Activated CD4-positive, alpha-beta memory T cell treated with anti-CD3 and anti-CD28 coated beads for 36 hours (primary cell): ENCODE results near the gene TGM1. TPM values are rescaled to one million over a fixed set of nuclear protein-coding genes. Genes with fewer than 3 reads are reported as not detected.
"Not testable (repeated sequence)": the region's sequence is repeated elsewhere in the genome, so short reads cannot be mapped to it uniquely, and the experiment has no call there.

Experiments used
- CTCF ChIA-PET: fragments of 350-600 bp; sonication (Branson Sonifier 250); formaldehyde crosslinking; loops from one replicate; lab custom pipeline; 2021; ENCODE audit warnings: antibody characterized with exemption, inconsistent platforms; lab: Charles Lee
- POLR2A ChIA-PET: fragments of 350-600 bp; sonication (Branson Sonifier 250); formaldehyde crosslinking; loops from one replicate; lab custom pipeline; 2021; ENCODE audit warnings: antibody characterized with exemption; lab: Charles Lee
- DNase-seq: peaks from one replicate; pipeline ENCODE4 v3.0.0-alpha.2; 2020
- H3K27ac Mint-ChIP-seq: one replicate; pipeline ENCODE4 v1.8.0; 2021; ENCODE audit warnings: mixed read lengths
- H3K27me3 Mint-ChIP-seq: one replicate; pipeline ENCODE4 v1.8.0; 2021; ENCODE audit warnings: mixed read lengths
- H3K36me3 Mint-ChIP-seq: one replicate; pipeline ENCODE4 v1.8.0; 2021; ENCODE audit warnings: mixed read lengths
- H3K4me1 Mint-ChIP-seq: one replicate; pipeline ENCODE4 v1.8.0; 2021; ENCODE audit warnings: low read depth, mixed read lengths
- H3K4me3 Mint-ChIP-seq: one replicate; pipeline ENCODE4 v1.8.0; 2021; ENCODE audit warnings: mild to moderate bottlenecking, mixed read lengths
- H3K9me3 Mint-ChIP-seq: one replicate; pipeline ENCODE4 v1.8.0; 2021; ENCODE audit warnings: mixed read lengths
- intact Hi-C: fragments of 100-400 bp; cut with micrococcal nuclease; formaldehyde crosslinking; loops from one replicate; pipeline ENCODE4 v1.15.1; 2023
- total RNA-seq, 2 experiments: library from RNA; stranded (reverse); gene quantifications; one replicate each; pipeline ENCODE4 v1.2.3, GENCODE V29; 2021

TGM1 gene
- total RNA-seq, 2 experiments from 2014 or later = 3.7 to 4.5 TPM

- H3K4me1 Mint-ChIP-seq = peaks cover 28% of the 10 kb centered on the region
- CTCF ChIA-PET = interaction anchor here (0.7 to 2.7 kb wide), 5 partner anchors 9 to 56 kb away, joined by 3 to 18 read pairs (median 16); partner anchors contain the start of genes CIDEB, RABGGTA and TINF2
- intact Hi-C loops = no loop called here
- no peak overlapping the region for H3K27ac Mint-ChIP-seq
- no peaks in the 10 kb centered on the region for H3K27me3 Mint-ChIP-seq
- no peaks in the 10 kb centered on the region for H3K9me3 Mint-ChIP-seq
- no peak overlapping the region for H3K4me3 Mint-ChIP-seq
- H3K36me3 Mint-ChIP-seq = no peaks in the 10 kb centered on the region
- POLR2A ChIA-PET = interaction anchor here (1.2 to 2.9 kb wide), 2 partner anchors 8 to 19 kb away, joined by 3 to 8 read pairs; partner anchors contain the start of gene RABGGTA
- DNase-seq = no peak
These were observed 11.1 kb downstream of the TGM1 start for GRCh38 chr14:24251880-24252288.

GRCh38 chr14:24250354-24250753 is 12.6 kb downstream of the TGM1 start:
- Mint-ChIP-seq H3K36me3 (no peaks in the 10 kb centered on the region), H3K27me3 (no peaks in the 10 kb centered on the region), H3K27ac (no peak overlapping the region), H3K4me1 (peaks cover 32% of the 10 kb centered on the region), H3K4me3 (no peak overlapping the region), H3K9me3 (no peaks in the 10 kb centered on the region)
- DNase-seq = no peak
- ChIA-PET CTCF (interaction anchor here (1.0 to 2.7 kb wide), 6 partner anchors 8 to 181 kb away, joined by 3 to 18 read pairs (median 10); partner anchors contain the start of genes CIDEB, RABGGTA and TINF2), POLR2A (interaction anchor here (0.9 to 2.9 kb wide), 3 partner anchors 20 to 50 kb away, joined by 3 to 8 read pairs (median 3); partner anchors contain the start of genes NOP9 and RABGGTA)
- intact Hi-C loops = no loop called here

GRCh38 chr14:24249230-24250021 is 13.6 kb downstream of the TGM1 start:
- H3K27me3 Mint-ChIP-seq = no peaks in the 10 kb centered on the region
- H3K36me3 Mint-ChIP-seq = no peaks in the 10 kb centered on the region
- peaks cover 36% of the 10 kb centered on the region for H3K4me1 Mint-ChIP-seq
- intact Hi-C loops = no loop called here
- H3K27ac Mint-ChIP-seq = no peak overlapping the region
- POLR2A ChIA-PET = interaction anchor here (0.6 to 1.4 kb wide), 2 partner anchors 21 to 61 kb away, joined by 3 to 4 read pairs; partner anchors contain the start of gene LTB4R
- H3K9me3 Mint-ChIP-seq = no peaks in the 10 kb centered on the region
- no peak overlapping the region for H3K4me3 Mint-ChIP-seq
- no peak for DNase-seq
- CTCF ChIA-PET = interaction anchor here (0.6 to 9.2 kb wide), 5 partner anchors 36 to 183 kb away, joined by 3 to 197 read pairs (median 25); partner anchors contain the start of genes CHMP4A, CIDEB, DHRS1 and LTB4R

DNA sequence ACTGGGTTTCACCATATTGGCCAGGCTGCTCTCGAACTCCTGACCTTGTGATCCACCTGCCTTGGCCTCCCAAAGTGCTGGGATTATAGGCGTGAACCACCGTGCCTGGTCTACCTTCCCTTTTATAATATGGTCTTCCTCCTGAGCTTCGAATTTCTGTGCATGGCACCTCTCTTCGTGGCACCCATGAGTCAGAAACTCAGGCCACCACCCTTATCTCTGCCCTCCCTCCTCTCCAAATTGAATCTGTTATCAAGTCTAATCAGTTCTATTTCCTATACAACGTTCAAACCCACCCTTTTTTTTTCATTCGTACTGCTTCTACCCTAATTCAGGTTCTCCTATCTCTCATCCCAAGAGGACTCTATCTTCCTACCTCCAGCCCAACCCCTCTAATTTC is 15.6 kb downstream of the TGM1 start:
- Mint-ChIP-seq H3K27ac (peak overlapping the region; percentile 67), H3K36me3 (no peaks in the 10 kb centered on the region), H3K9me3 (no peaks in the 10 kb centered on the region), H3K4me1 (peaks cover 46% of the 10 kb centered on the region), H3K4me3 (peak overlapping the region; percentile 1), H3K27me3 (no peaks in the 10 kb centered on the region)
- ChIA-PET POLR2A (interaction anchor here (0.9 to 2.4 kb wide), 12 partner anchors 12 to 183 kb away, joined by 3 to 8 read pairs (median 4); partner anchors contain the start of genes IPO4, KHNYN and RABGGTA), CTCF (interaction anchor here (1.0 to 9.2 kb wide), 13 partner anchors 18 to 195 kb away, joined by 3 to 197 read pairs (median 7); partner anchors contain the start of genes CIDEB, DHRS1, IRF9 and LTB4R)
- intact Hi-C loops = loop anchor here (1.0 kb wide), 1 partner anchor 27 kb away; no protein-coding TSS in a partner anchor
- DNase-seq = peak; percentile 20

GRCh38 chr14:24246765-24247212 is 16.2 kb downstream of the TGM1 start:
- no peaks in the 10 kb centered on the region for H3K36me3 Mint-ChIP-seq

GRCh38 chr14:24245350-24245749 is 17.6 kb downstream of the TGM1 start:
- H3K4me1 Mint-ChIP-seq = peaks cover 50% of the 10 kb centered on the region
- POLR2A ChIA-PET = interaction anchor here (0.6 to 0.8 kb wide), 3 partner anchors 29 to 52 kb away, joined by 3 to 6 read pairs (median 4); no protein-coding TSS in a partner anchor
- H3K4me3 Mint-ChIP-seq, H3K9me3 Mint-ChIP-seq, DNase-seq, H3K27ac Mint-ChIP-seq, intact Hi-C loops, H3K27me3 Mint-ChIP-seq, H3K36me3 Mint-ChIP-seq: not testable (repeated sequence)
- CTCF ChIA-PET = interaction anchor here (1.1 to 9.2 kb wide), 5 partner anchors 46 to 88 kb away, joined by 3 to 224 read pairs (median 57); partner anchors contain the start of genes CIDEB, DHRS1, LTB4R and LTB4R2

More at GRCh38 chr14:24246765-24247212, 16.2 kb downstream of the TGM1 start:
- peaks cover 46% of the 10 kb centered on the region for H3K4me1 Mint-ChIP-seq
- no peaks in the 10 kb centered on the region for H3K9me3 Mint-ChIP-seq
- intact Hi-C loops = loop anchor here (1.0 kb wide), 1 partner anchor 28 kb away; no protein-coding TSS in a partner anchor
- peak overlapping the region; percentile 60 for H3K4me3 Mint-ChIP-seq
- POLR2A ChIA-PET = interaction anchor here (0.6 to 2.4 kb wide), 18 partner anchors 12 to 1053 kb away, joined by 3 to 8 read pairs (median 4); partner anchors contain the start of genes IPO4, KHNYN and RABGGTA
- peak overlapping the region; percentile 90 for H3K27ac Mint-ChIP-seq
- CTCF ChIA-PET = interaction anchor here (0.6 to 9.2 kb wide), 20 partner anchors 10 to 195 kb away, joined by 3 to 197 read pairs (median 4); partner anchors contain the start of genes CIDEB, DHRS1, IRF9 and LTB4R
- no peaks in the 10 kb centered on the region for H3K27me3 Mint-ChIP-seq
- peak; percentile 56 for DNase-seq

GRCh38 chr14:24243336-24243836 is 19.6 kb downstream of the TGM1 start:
- CTCF ChIA-PET = interaction anchor here (0.7 to 9.2 kb wide), 25 partner anchors 8 to 194 kb away, joined by 3 to 224 read pairs (median 10); partner anchors contain the start of genes CHMP4A, CIDEB, DHRS1 and GMPR2
- H3K27ac Mint-ChIP-seq = peak overlapping the region; percentile 96
- H3K9me3 Mint-ChIP-seq = no peaks in the 10 kb centered on the region
- no peak for DNase-seq
- peak overlapping the region; percentile 84 for H3K4me3 Mint-ChIP-seq
- POLR2A ChIA-PET = interaction anchor here (0.7 to 3.0 kb wide), 15 partner anchors 9 to 187 kb away, joined by 3 to 53 read pairs (median 7); partner anchors contain the start of genes CHMP4A, DHRS1, EMC9 and GMPR2
- no peaks in the 10 kb centered on the region for H3K27me3 Mint-ChIP-seq
- peaks cover 58% of the 10 kb centered on the region for H3K4me1 Mint-ChIP-seq
- peaks cover 24% of the 10 kb centered on the region for H3K36me3 Mint-ChIP-seq
- intact Hi-C loops = loop anchor here (1.0 to 2.0 kb wide), 3 partner anchors 45 to 188 kb away; partner anchors contain the start of gene IPO4

- Mint-ChIP-seq H3K4me1 (peaks cover 59% of the 10 kb centered on the region), H3K27ac (peak overlapping the region; percentile 96), H3K36me3 (peaks cover 38% of the 10 kb centered on the region), H3K27me3 (no peaks in the 10 kb centered on the region), H3K4me3 (peak overlapping the region; percentile 84), H3K9me3 (no peaks in the 10 kb centered on the region)
- peak; percentile 94 for DNase-seq
- intact Hi-C loops = loop anchor here (1.0 to 2.0 kb wide), 10 partner anchors 10 to 200 kb away; partner anchors contain the start of genes CHMP4A, DCAF11, GMPR2 and IPO4
- ChIA-PET CTCF (interaction anchor here (0.5 to 9.2 kb wide), 36 partner anchors 9 to 921 kb away, joined by 3 to 224 read pairs (median 7); partner anchors contain the start of genes CHMP4A, CIDEB, DCAF11 and DHRS1), POLR2A (interaction anchor here (0.7 to 3.0 kb wide), 26 partner anchors 9 to 921 kb away, joined by 3 to 53 read pairs (median 5); partner anchors contain the start of genes CHMP4A, CIDEB, DCAF11 and DHRS1)
These were observed 21.0 kb downstream of the TGM1 start for GRCh38 chr14:24241829-24242443.

GRCh38 chr14:24240110-24240918 is 22.7 kb downstream of the TGM1 start:
- DNase-seq = no peak
- peaks cover 64% of the 10 kb centered on the region for H3K4me1 Mint-ChIP-seq
- peak overlapping the region; percentile 81 for H3K27ac Mint-ChIP-seq
- peak overlapping the region; percentile 84 for H3K4me3 Mint-ChIP-seq
- H3K27me3 Mint-ChIP-seq = no peaks in the 10 kb centered on the region
- ChIA-PET CTCF (interaction anchor here (1.1 to 9.2 kb wide), 5 partner anchors 57 to 70 kb away, joined by 3 to 224 read pairs (median 37); partner anchors contain the start of genes CIDEB, DHRS1, LTB4R and LTB4R2), POLR2A (interaction anchor here (1.0 kb wide), 1 partner anchor 25 kb away, joined by 4 read pairs; the partner anchor contains the start of gene MDP1)
- H3K9me3 Mint-ChIP-seq = no peaks in the 10 kb centered on the region
- H3K36me3 Mint-ChIP-seq = peaks cover 48% of the 10 kb centered on the region
- intact Hi-C loops = no loop called here
